ENCODE results near the gene SDHAF2. TPM values are rescaled to one million over a fixed set of nuclear protein-coding genes. Genes with fewer than 3 reads are reported as not detected.

SDHAF2 gene
- total and polyA plus RNA-seq, 9 of the 15 experiments (the other 6 are each of a cell fraction or from before 2014, with no cell fraction given): 21.2 to 144 (median 40.4) TPM

DNA sequence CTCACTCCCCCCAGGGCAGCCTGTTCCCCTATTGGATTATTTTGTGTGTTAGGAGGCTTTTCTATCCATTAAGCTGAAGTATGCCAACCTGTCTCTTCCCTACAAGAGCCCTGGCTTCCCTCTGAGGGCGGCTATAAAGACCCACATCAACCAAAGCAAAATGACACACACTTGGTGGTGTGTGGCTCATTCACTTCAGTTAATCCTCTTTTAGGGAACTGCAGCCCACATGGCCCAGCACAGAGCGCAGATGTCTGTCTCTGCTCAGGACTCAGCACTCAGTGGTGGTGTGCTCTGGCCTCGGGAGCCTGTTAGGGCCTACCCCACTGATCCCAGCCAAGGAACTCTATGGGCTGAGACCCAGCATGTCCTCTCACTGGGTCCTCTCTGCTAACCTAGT lies 46.4 kb downstream of the SDHAF2 start (continued):
- TF ChIP-seq, protein P1, sequence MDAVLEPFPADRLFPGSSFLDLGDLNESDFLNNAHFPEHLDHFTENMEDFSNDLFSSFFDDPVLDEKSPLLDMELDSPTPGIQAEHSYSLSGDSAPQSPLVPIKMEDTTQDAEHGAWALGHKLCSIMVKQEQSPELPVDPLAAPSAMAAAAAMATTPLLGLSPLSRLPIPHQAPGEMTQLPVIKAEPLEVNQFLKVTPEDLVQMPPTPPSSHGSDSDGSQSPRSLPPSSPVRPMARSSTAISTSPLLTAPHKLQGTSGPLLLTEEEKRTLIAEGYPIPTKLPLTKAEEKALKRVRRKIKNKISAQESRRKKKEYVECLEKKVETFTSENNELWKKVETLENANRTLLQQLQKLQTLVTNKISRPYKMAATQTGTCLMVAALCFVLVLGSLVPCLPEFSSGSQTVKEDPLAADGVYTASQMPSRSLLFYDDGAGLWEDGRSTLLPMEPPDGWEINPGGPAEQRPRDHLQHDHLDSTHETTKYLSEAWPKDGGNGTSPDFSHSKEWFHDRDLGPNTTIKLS (IDR thresholded peaks at IDR 0.05; ENCODE audit: borderline replicate concordance, low read depth): no peak
- TF ChIP-seq POLR2G (IDR thresholded peaks at IDR 0.05; ENCODE audit: low read depth, low read length): no peak

DNA sequence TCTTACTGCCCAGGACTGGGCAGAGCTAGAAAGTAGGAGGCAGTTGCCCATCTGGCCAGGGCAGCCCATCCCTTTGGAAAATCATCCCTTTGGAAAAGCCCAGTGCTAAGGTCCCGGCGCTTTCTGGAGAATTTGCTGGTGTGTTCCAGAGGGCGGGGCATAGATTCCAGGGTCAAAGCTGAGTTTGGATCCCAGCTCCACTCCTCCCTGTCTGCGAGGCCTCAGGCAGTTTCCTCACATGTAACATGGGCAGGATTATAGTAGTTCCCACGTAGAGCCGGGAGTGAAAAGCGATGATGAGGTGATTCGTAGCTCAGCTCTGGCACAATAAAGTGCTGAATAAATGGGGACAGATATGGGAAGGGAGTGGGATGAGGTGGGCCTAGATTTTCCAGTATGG lies 47.2 kb downstream of the SDHAF2 start:
- in situ Hi-C loops (cut with MboI) (no loop called here), intact Hi-C loops (cut with micrococcal nuclease) (loop anchor here (1.0 to 2.0 kb wide), 2 partner anchors 40 to 162 kb away; no protein-coding TSS in a partner anchor)
- Histone ChIP-seq H3K9ac (ENCODE audit: insufficient read depth in 1 of 2, low read depth in 2 of 2, low read length in 2 of 2) (no peak overlapping the region; a peak in 1 of 4 replicates), H3K27ac (ENCODE audit: extremely low read depth, low read depth, low read length) (no peak overlapping the region), H3K4me2 (ENCODE audit: insufficient read depth, low read length) (no peak overlapping the region), H3K36me3 (ENCODE audit: control insufficient read depth, insufficient read depth, low read length) (no peaks in the 10 kb centered on the region), H4K20me1 (replicated peaks; ENCODE audit: control insufficient read depth, insufficient read depth, low read length) (peaks cover 9% of the 10 kb centered on the region; the same call in 1 of the 2 replicates), H2AFZ (ENCODE audit: low read depth, low read length) (no peak overlapping the region), H3K79me2 (ENCODE audit: control insufficient read depth, insufficient read depth, low read length) (no peaks in the 10 kb centered on the region), H3K4me1 (replicated peaks in 1 of 2; ENCODE audit: control insufficient read depth in 2 of 2, insufficient read depth in 2 of 2, low read length in 2 of 2) (peaks cover 0 to 20% of the 10 kb centered on the region in 2 experiments; a peak in 3 of 5 replicates), H3K27me3 (ENCODE audit: control insufficient read depth in 2 of 2, insufficient read depth in 2 of 2, low read length in 2 of 2) (peaks cover 11 to 27% of the 10 kb centered on the region in 2 experiments; a peak in 4 of 5 replicates), H3K9me3 (replicated peaks; ENCODE audit: control insufficient read depth, insufficient read depth, low read depth, low read length) (no peaks in the 10 kb centered on the region), H3K4me3 (no peak overlapping the region), H3K9me1 (ENCODE audit: control insufficient read depth, insufficient read depth, low read length) (no peaks in the 10 kb centered on the region)
- FAIRE-seq: no peak
- TF ChIP-seq ZNF282 (CRISPR knock-in tag; IDR thresholded peaks at IDR 0.05) (no peak), IFI16 (CRISPR knock-in tag; IDR thresholded peaks at IDR 0.05) (no peak), LARP7 (IDR thresholded peaks at IDR 0.05) (no peak), ZNF717 (CRISPR knock-in tag; IDR thresholded peaks at IDR 0.05) (no peak), PYGO2 (tag; IDR thresholded peaks at IDR 0.05) (no peak), NCOA4 (IDR thresholded peaks at IDR 0.05; ENCODE audit: partially characterized antibody) (no peak), MAFG (tag; conservative IDR thresholded peaks at IDR 0.05) (no peak), MAZ (CRISPR knock-in tag; conservative IDR thresholded peaks at IDR 0.05 in 1 of 2, IDR thresholded peaks at IDR 0.05 in 1 of 2) (no peak), MYNN (IDR thresholded peaks at IDR 0.05) (no peak), MYNN (CRISPR knock-in tag; IDR thresholded peaks at IDR 0.05) (no peak)
- TF ChIP-seq, protein P2, sequence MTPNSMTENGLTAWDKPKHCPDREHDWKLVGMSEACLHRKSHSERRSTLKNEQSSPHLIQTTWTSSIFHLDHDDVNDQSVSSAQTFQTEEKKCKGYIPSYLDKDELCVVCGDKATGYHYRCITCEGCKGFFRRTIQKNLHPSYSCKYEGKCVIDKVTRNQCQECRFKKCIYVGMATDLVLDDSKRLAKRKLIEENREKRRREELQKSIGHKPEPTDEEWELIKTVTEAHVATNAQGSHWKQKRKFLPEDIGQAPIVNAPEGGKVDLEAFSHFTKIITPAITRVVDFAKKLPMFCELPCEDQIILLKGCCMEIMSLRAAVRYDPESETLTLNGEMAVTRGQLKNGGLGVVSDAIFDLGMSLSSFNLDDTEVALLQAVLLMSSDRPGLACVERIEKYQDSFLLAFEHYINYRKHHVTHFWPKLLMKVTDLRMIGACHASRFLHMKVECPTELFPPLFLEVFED (CRISPR knock-in tag; conservative IDR thresholded peaks at IDR 0.05): no peak
- TF ChIP-seq, protein P3, sequence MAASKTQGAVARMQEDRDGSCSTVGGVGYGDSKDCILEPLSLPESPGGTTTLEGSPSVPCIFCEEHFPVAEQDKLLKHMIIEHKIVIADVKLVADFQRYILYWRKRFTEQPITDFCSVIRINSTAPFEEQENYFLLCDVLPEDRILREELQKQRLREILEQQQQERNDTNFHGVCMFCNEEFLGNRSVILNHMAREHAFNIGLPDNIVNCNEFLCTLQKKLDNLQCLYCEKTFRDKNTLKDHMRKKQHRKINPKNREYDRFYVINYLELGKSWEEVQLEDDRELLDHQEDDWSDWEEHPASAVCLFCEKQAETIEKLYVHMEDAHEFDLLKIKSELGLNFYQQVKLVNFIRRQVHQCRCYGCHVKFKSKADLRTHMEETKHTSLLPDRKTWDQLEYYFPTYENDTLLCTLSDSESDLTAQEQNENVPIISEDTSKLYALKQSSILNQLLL (CRISPR knock-in tag; IDR thresholded peaks at IDR 0.05; ENCODE audit: borderline replicate concordance): no peak
- 21% methylated on average over 8 of the region's 8 CpGs for WGBS (ENCODE audit: insufficient coverage, low coverage, missing lambda C conversion rate)
- ChIA-PET CTCF (ENCODE audit: low intra/inter-chr PET ratio) (interaction anchor here (0.5 to 2.2 kb wide), 4 partner anchors 40 to 205 kb away, joined by 4 to 23 read pairs (median 4); partner anchors contain the start of gene SYT7), POLR2A (no interaction called here)
- DNase-seq (ENCODE audit: extremely low read depth in 1 of 4, low spot score in 3 of 4): no peak
- no peak for ATAC-seq
- no TSS peak for BruUV-seq (replicated peaks)
